CD4-positive, CD25-positive, alpha-beta regulatory T cell (primary cell): ENCODE results near the gene ARSD. TPM values are rescaled to one million over a fixed set of nuclear protein-coding genes. Genes with fewer than 3 reads are reported as not detected.

Experiments used
- ATAC-seq, 2 donors: fragments of 150-1000 bp; cut with Tn5 transposase; one replicate each; pipeline ENCODE4 v1.10.0; 2021; ENCODE audit warnings: low read depth in 2 of 2, moderate number of reproducible peaks in 2 of 2, moderate library complexity in 1 of 2
- DNase-seq, 3 donors: peaks; one replicate each; pipeline versions ENCODE4 v3.0.0 to v3.0.0-alpha.2; 2012 to 2022; ENCODE audit warnings: mixed read lengths in 1 of 3
- H3K27ac ChIP-seq: one replicate; pipeline ENCODE4 v1.7.0; 2013; ENCODE audit warnings: mild to moderate bottlenecking, low read length; ENCODE audit not compliant: insufficient read depth, poor library complexity, severe bottlenecking
- H3K27me3 ChIP-seq: one replicate; pipeline ENCODE4 v1.7.0; 2013; ENCODE audit warnings: low read length; ENCODE audit not compliant: control insufficient read depth, insufficient read depth
- H3K36me3 ChIP-seq: one replicate; pipeline ENCODE4 v1.7.0; 2013; ENCODE audit warnings: mild to moderate bottlenecking, low read length, moderate library complexity; ENCODE audit not compliant: control insufficient read depth, insufficient read depth
- H3K4me1 ChIP-seq: 2 replicates; pipeline ENCODE4 v1.7.0; 2013; ENCODE audit warnings: mild to moderate bottlenecking, low read length; ENCODE audit not compliant: insufficient read depth, control insufficient read depth, poor library complexity, severe bottlenecking
- H3K4me3 ChIP-seq: one replicate; pipeline ENCODE4 v1.7.0; 2013; ENCODE audit warnings: low read depth, mild to moderate bottlenecking, low read length, moderate library complexity
- H3K9me3 ChIP-seq, 2 experiments: 1 replicate in 1 of 2; 2 replicates in 1 of 2; pipeline ENCODE4 v1.7.0; 2013; ENCODE audit warnings: low read length in 2 of 2, mild to moderate bottlenecking in 1 of 2, moderate library complexity in 1 of 2; ENCODE audit not compliant: control insufficient read depth in 2 of 2
- H3K27ac Mint-ChIP-seq, 3 donors: one replicate each; pipeline ENCODE4 v1.8.0; 2020 to 2022; ENCODE audit warnings: mild to moderate bottlenecking in 3 of 3, mixed read lengths in 3 of 3, moderate library complexity in 2 of 3
- H3K27me3 Mint-ChIP-seq: one replicate; pipeline ENCODE4 v1.8.0; 2022; ENCODE audit warnings: mild to moderate bottlenecking, mixed read lengths
- H3K36me3 Mint-ChIP-seq: one replicate; pipeline ENCODE4 v1.8.0; 2020; ENCODE audit warnings: mixed read lengths
- H3K4me1 Mint-ChIP-seq, 4 donors: one replicate each; pipeline ENCODE4 v1.8.0; 2020 to 2022; ENCODE audit warnings: mixed read lengths in 4 of 4, mild to moderate bottlenecking in 1 of 4
- H3K4me3 Mint-ChIP-seq, 4 donors: one replicate each; pipeline ENCODE4 v1.8.0; 2020 to 2022; ENCODE audit warnings: mild to moderate bottlenecking in 4 of 4, mixed read lengths in 4 of 4, moderate library complexity in 3 of 4
- H3K9me3 Mint-ChIP-seq, 7 donors: one replicate each; pipeline ENCODE4 v1.8.0; 2020 to 2022; ENCODE audit warnings: mixed read lengths in 7 of 7, mild to moderate bottlenecking in 3 of 7, moderate library complexity in 2 of 7
- polyA plus RNA-seq, 4 donors: library from polyadenylated mRNA; unstranded; fragments of 300-500 nt; fragmentation: Illumina TruSeq; gene quantifications; one replicate each; pipeline ENCODE4 v1.2.3, GENCODE V29; 2021
- total RNA-seq: library from RNA; stranded (reverse); gene quantifications from one replicate; pipeline ENCODE4 v1.2.3, GENCODE V29; 2022

The ARSD gene
- total and polyA plus RNA-seq, 5 donors from 2014 or later = 0.67 to 1.8 (median 1.5) TPM

GRCh38 chrX:2888309-2888708 lies 40.8 kb downstream of the ARSD start:
- no peaks in the 10 kb centered on the region for H3K27me3 ChIP-seq
- H3K4me3 Mint-ChIP-seq = no peak overlapping the region
- H3K4me1 Mint-ChIP-seq = peaks cover 0 to 14% (median 4%) of the 10 kb centered on the region in 4 donors
- no peaks in the 10 kb centered on the region for H3K4me1 ChIP-seq
- no peak for DNase-seq
- no peak overlapping the region for H3K4me3 ChIP-seq
- H3K27me3 Mint-ChIP-seq = peaks cover 6% of the 10 kb centered on the region
- peak overlapping the region in 1 of 3 donors; percentile 77 for H3K27ac Mint-ChIP-seq
- no peak overlapping the region for H3K27ac ChIP-seq
- H3K36me3 Mint-ChIP-seq = no peaks in the 10 kb centered on the region
- no peaks in the 10 kb centered on the region for H3K9me3 ChIP-seq
- no peaks in the 10 kb centered on the region for H3K36me3 ChIP-seq
- H3K9me3 Mint-ChIP-seq = peaks cover 0 to 5% (median 0%) of the 10 kb centered on the region in 7 donors
- ATAC-seq = no peak

GRCh38 chrX:2883770-2884169 lies 45.4 kb downstream of the ARSD start:
- Mint-ChIP-seq H3K9me3 (peaks cover 0 to 3% (median 0%) of the 10 kb centered on the region in 7 donors), H3K27ac (no peak overlapping the region), H3K36me3 (no peaks in the 10 kb centered on the region), H3K27me3 (peaks cover 13% of the 10 kb centered on the region), H3K4me1 (peaks cover 0 to 2% (median 1%) of the 10 kb centered on the region in 4 donors), H3K4me3 (no peak overlapping the region)
- no peaks in the 10 kb centered on the region for H3K9me3 ChIP-seq
- ATAC-seq (no peak), DNase-seq (no peak)
- H3K4me3 ChIP-seq = no peak overlapping the region
- no peaks in the 10 kb centered on the region for H3K36me3 ChIP-seq
- H3K4me1 ChIP-seq = no peaks in the 10 kb centered on the region
- no peak overlapping the region for H3K27ac ChIP-seq
- no peaks in the 10 kb centered on the region for H3K27me3 ChIP-seq

DNA sequence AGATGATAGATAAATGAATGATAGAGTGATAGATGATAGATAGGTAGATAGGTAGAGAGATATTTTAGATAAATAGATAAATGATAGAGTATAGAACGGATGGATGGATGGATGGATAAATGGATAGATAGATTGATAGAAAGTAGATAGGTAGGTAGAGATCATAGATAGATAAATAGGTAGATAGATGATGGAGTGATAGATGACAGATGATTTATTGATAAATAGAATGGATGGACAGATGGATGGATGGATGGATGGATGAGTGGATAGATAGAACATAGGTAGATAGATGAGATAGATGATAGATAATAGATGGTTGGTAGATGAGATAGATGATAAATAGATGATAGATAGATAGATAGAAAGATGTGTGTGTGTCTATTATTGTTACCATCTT lies 49.5 kb downstream of the ARSD start:
- Histone ChIP-seq H3K36me3 (no peaks in the 10 kb centered on the region), H3K4me1 (no peaks in the 10 kb centered on the region), H3K4me3 (no peak overlapping the region), H3K27me3 (no peaks in the 10 kb centered on the region), H3K9me3 (no peaks in the 10 kb centered on the region), H3K27ac (no peak overlapping the region)
- Mint-ChIP-seq H3K4me3 (no peak overlapping the region), H3K4me1 (no peaks in the 10 kb centered on the region), H3K27me3 (peaks cover 10% of the 10 kb centered on the region), H3K27ac (no peak overlapping the region), H3K9me3 (peaks cover 0 to 4% (median 0%) of the 10 kb centered on the region in 7 donors), H3K36me3 (no peaks in the 10 kb centered on the region)
- DNase-seq (no peak), ATAC-seq (no peak)

- Mint-ChIP-seq H3K4me3 (no peak overlapping the region), H3K36me3 (no peaks in the 10 kb centered on the region), H3K27me3 (peaks cover 10% of the 10 kb centered on the region), H3K27ac (no peak overlapping the region), H3K4me1 (no peaks in the 10 kb centered on the region), H3K9me3 (peaks cover 0 to 5% (median 0%) of the 10 kb centered on the region in 7 donors)
- ATAC-seq (no peak), DNase-seq (no peak)
- Histone ChIP-seq H3K9me3 (no peaks in the 10 kb centered on the region), H3K27me3 (no peaks in the 10 kb centered on the region), H3K4me1 (no peaks in the 10 kb centered on the region), H3K4me3 (no peak overlapping the region), H3K36me3 (no peaks in the 10 kb centered on the region), H3K27ac (no peak overlapping the region)
Observed at GRCh38 chrX:2878563-2878962, 50.6 kb downstream of the ARSD start.

DNA sequence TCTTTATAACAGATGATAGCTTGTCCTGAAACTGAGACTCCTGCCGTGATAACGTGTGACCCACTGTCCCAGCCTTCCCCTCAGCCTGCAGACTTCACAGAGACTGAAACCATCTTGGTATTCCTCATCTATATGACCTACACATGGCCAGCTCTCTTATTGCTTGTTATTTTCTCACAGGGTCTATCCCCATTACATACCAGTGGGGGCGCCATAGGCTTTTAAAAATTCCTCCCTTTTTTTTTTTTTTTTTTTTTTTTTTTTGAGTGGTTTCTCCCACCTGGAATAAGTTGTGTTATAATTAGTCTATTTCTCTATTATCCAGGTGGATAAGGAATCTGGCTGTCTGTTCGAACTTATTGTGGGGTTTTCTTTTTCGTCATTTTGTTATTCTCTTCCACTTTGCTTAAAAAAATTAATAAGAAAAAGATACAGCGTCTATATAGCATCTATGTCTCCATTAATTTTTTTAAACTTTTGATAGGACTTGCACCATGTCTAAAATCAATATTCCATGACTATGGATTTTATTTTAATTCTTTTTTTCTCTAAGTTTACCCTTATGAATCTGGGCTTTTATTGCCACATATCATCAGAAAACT lies 53.2 kb downstream of the ARSD start:
- ATAC-seq = no peak
- H3K4me3 Mint-ChIP-seq = no peak overlapping the region
- H3K4me1 Mint-ChIP-seq = no peaks in the 10 kb centered on the region
- H3K36me3 Mint-ChIP-seq = no peaks in the 10 kb centered on the region
- no peak for DNase-seq
- no peak overlapping the region for H3K4me3 ChIP-seq
- peaks cover 5% of the 10 kb centered on the region for H3K27me3 Mint-ChIP-seq
- H3K4me1 ChIP-seq = no peaks in the 10 kb centered on the region
- no peak overlapping the region for H3K27ac Mint-ChIP-seq
- H3K27me3 ChIP-seq = no peaks in the 10 kb centered on the region
- no peaks in the 10 kb centered on the region for H3K36me3 ChIP-seq
- H3K27ac ChIP-seq = no peak overlapping the region
- H3K9me3 ChIP-seq = no peaks in the 10 kb centered on the region
- H3K9me3 Mint-ChIP-seq = peaks cover 0 to 10% (median 0%) of the 10 kb centered on the region in 7 donors

- H3K27me3 Mint-ChIP-seq = peaks cover 5% of the 10 kb centered on the region
- H3K27ac Mint-ChIP-seq = no peak overlapping the region
- Histone ChIP-seq H3K4me1 (no peaks in the 10 kb centered on the region), H3K36me3 (no peaks in the 10 kb centered on the region), H3K4me3 (no peak overlapping the region), H3K9me3 (no peaks in the 10 kb centered on the region), H3K27me3 (no peaks in the 10 kb centered on the region), H3K27ac (no peak overlapping the region)
- H3K9me3 Mint-ChIP-seq = peaks cover 0 to 10% (median 0%) of the 10 kb centered on the region in 7 donors
- no peak for ATAC-seq
- H3K4me3 Mint-ChIP-seq = no peak overlapping the region
- H3K36me3 Mint-ChIP-seq = no peaks in the 10 kb centered on the region
- no peak for DNase-seq
- no peaks in the 10 kb centered on the region for H3K4me1 Mint-ChIP-seq
Observed at GRCh38 chrX:2875136-2875481, 54.0 kb downstream of the ARSD start.

DNA sequence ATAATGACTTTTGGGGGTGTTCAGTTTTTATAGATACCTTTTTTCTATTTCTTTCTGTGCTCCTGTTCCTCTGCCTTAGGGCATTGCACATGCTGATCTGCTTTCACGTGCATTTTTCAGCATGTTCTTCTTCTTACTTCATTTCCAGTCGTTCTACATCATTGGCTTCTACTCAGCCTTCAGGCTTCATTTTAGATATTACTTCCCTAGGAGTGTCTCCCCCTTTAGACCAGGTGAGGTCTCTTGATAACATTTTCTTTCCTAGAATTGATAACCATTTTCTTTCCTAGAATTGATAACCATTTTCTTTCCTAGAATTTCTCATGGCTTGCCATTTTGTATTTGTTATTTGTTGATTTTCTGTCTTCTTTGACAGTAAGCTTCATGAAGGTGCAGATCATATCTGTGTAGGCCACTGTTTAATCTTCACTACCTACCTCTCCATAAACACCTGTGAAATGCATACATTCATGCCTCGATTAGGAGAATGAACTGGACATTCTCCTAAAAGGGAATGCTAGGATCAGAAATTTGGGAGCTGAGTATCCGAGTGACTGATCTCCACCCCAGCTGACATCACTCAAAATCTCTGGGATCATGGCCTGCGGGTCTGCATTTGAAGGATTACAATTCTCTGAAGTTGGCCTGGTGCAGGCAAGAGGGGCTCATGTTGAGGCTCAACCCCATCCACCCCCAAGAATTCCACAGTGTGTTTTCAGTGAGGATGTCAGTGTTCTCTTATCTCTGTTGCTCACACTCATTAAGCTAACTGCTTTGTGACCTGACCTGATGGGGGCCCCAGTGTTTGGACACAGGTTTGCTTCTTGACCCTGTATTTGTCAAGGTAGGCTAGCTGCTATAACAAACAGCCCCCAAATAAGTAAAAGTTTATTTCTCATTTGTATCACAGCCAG lies 54.7 kb downstream of the ARSD start:
- Histone ChIP-seq H3K9me3 (no peaks in the 10 kb centered on the region), H3K27ac (no peak overlapping the region), H3K4me3 (no peak overlapping the region), H3K4me1 (no peaks in the 10 kb centered on the region), H3K27me3 (no peaks in the 10 kb centered on the region), H3K36me3 (no peaks in the 10 kb centered on the region)
- no peak for ATAC-seq
- Mint-ChIP-seq H3K27me3 (peaks cover 2% of the 10 kb centered on the region), H3K9me3 (peaks cover 0 to 10% (median 0%) of the 10 kb centered on the region in 7 donors), H3K4me3 (no peak overlapping the region), H3K36me3 (no peaks in the 10 kb centered on the region), H3K4me1 (no peaks in the 10 kb centered on the region), H3K27ac (no peak overlapping the region)
- no peak for DNase-seq
